Tibial nerve (tissue), 3 donors: ENCODE data around the gene NALCN.

ENCODE experiments used
- CTCF ChIP-seq, 5 experiments: fragments of 200-600 bp in 3 of 5; fragments of 450-650 bp in 2 of 5; sonication (generic) in 3 of 5; IDR thresholded peaks; one replicate each; pipeline ENCODE4 v1.5.1; 2016 to 2019; ENCODE audit warnings: antibody characterized with exemption in 5 of 5, mild to moderate bottlenecking in 3 of 5, moderate library complexity in 2 of 5
- POLR2A ChIP-seq, 2 donors: fragments of 450-650 bp; IDR thresholded peaks; one replicate each; pipeline ENCODE4 v1.6.1; 2017; ENCODE audit warnings: antibody characterized with exemption in 2 of 2, mild to moderate bottlenecking in 2 of 2, moderate library complexity in 2 of 2

- TF ChIP-seq CTCF (IDR thresholded peaks at IDR 0.05) (no peak), POLR2A (IDR thresholded peaks at IDR 0.05) (no peak)
Observed at GRCh38 chr13:101271681-101272245, 144.5 kb downstream of the NALCN start.
